ENCODE data around the gene NCEH1.

GRCh38 chr3:172701751-172702150 lies 9.1 kb downstream of the NCEH1 start:
- no peak for TF ChIP-seq CTCF (IDR thresholded peaks at IDR 0.05; ENCODE audit: low read depth, low read length, poor library complexity, severe bottlenecking)
- TF ChIP-seq EZH2phosphoT487 (IDR thresholded peaks at IDR 0.05; ENCODE audit: borderline replicate concordance, low read length), result no peak

All from DOHH2 (cell line).